Esophagus muscularis mucosa (tissue), 4 donors: Measurements from ENCODE around the gene SPATA20. TPM values are rescaled to one million over a fixed set of nuclear protein-coding genes. Genes with fewer than 3 reads are reported as not detected.
A peak's percentile ranks its signal among the peaks of the same experiment; 100 is the strongest.

Source experiments
- DNase-seq: peaks from one replicate; pipeline ENCODE4 v3.0.0-alpha.2; 2017; ENCODE audit errors: extremely low spot score
- H3K27ac ChIP-seq, 4 donors: fragments of 200-600 bp; sonication (generic); replicated peaks in 1 of 4; 1 replicate in 3 of 4; 2 replicates in 1 of 4; pipeline ENCODE4 v1.5.1; 2016 to 2019; ENCODE audit warnings: mild to moderate bottlenecking in 1 of 4
- H3K27me3 ChIP-seq, 4 donors: fragments of 200-600 bp; sonication (generic); one replicate each; pipeline versions ENCODE4 v1.5.1 to v1.6.0; 2016 to 2019
- H3K36me3 ChIP-seq, 4 donors: fragments of 200-600 bp; sonication (generic); one replicate each; pipeline ENCODE4 v1.5.1; 2016 to 2019
- H3K4me1 ChIP-seq, 4 donors: fragments of 200-600 bp; sonication (generic); one replicate each; pipeline ENCODE4 v1.5.1; 2016 to 2019
- H3K4me3 ChIP-seq, 4 donors: fragments of 200-600 bp; sonication (generic); 1 replicate in 2 of 4; 2 replicates in 2 of 4; pipeline ENCODE4 v1.5.1; 2016 to 2019; ENCODE audit warnings: mild to moderate bottlenecking in 4 of 4, moderate library complexity in 1 of 4
- H3K9me3 ChIP-seq, 4 donors: fragments of 200-600 bp; sonication (generic); 1 replicate in 3 of 4; 2 replicates in 1 of 4; pipeline ENCODE4 v1.5.1; 2016 to 2019
- CTCF ChIP-seq, 3 experiments: fragments of 200-600 bp in 2 of 3; fragments of 450-650 bp in 1 of 3; sonication (generic) in 2 of 3; IDR thresholded peaks; one replicate each; pipeline ENCODE4 v1.5.1; 2017 to 2019; ENCODE audit warnings: antibody characterized with exemption in 3 of 3, mild to moderate bottlenecking in 2 of 3, moderate library complexity in 1 of 3
- EP300 ChIP-seq: sonication (generic); formaldehyde crosslinking; IDR thresholded peaks from one replicate; pipeline ENCODE4 v1.6.1; 2017; ENCODE audit warnings: antibody characterized with exemption
- POLR2A ChIP-seq: fragments of 450-650 bp; IDR thresholded peaks from one replicate; pipeline ENCODE4 v1.6.1; 2017; ENCODE audit warnings: antibody characterized with exemption, moderate library complexity, mild to moderate bottlenecking, low read depth
- POLR2AphosphoS5 ChIP-seq, 2 donors: sonication (generic); formaldehyde crosslinking; IDR thresholded peaks; one replicate each; pipeline ENCODE4 v1.6.1; 2017; ENCODE audit warnings: antibody characterized with exemption in 2 of 2
- WGBS: methylation state at CpG from one replicate; pipeline ENCODE4 v1.1.5; 2018; 5-methylcytosine and 5-hydroxymethylcytosine counted together
- intact Hi-C: fragments of 100-400 bp; cut with DNase I; formaldehyde crosslinking; loops from one replicate; pipeline ENCODE4 v1.15.1; 2023
- total RNA-seq, 4 donors: library from RNA; depleted of rRNA; stranded (reverse); fragments of >200 nt; gene quantifications; one replicate each; pipeline versions ENCODE4 v1.1.0 to v1.2.1, GENCODE V29; 2016

Gene SPATA20
- total RNA-seq, 4 donors from 2014 or later, result 44.1 to 64.4 (median 54.6) TPM

GRCh38 chr17:50531428-50532025, 15.4 kb upstream of the SPATA20 start:
- WGBS, result 54% methylated on average over 6 of the region's 6 CpGs
- no peak overlapping the region for H3K4me3 ChIP-seq
- DNase-seq, result no peak
- intact Hi-C loops, result no loop called here
- peaks cover 0 to 71% (median 29%) of the 10 kb centered on the region in 4 donors for H3K27me3 ChIP-seq
- no peak for TF ChIP-seq POLR2A
- TF ChIP-seq EP300, result no peak
- TF ChIP-seq POLR2AphosphoS5 (IDR thresholded peaks at IDR 0.05), result no peak
- no peak for TF ChIP-seq CTCF (IDR thresholded peaks at IDR 0.05)
- H3K27ac ChIP-seq, result no peak overlapping the region
- no peaks in the 10 kb centered on the region for H3K9me3 ChIP-seq
- H3K4me1 ChIP-seq, result peaks cover 18 to 27% (median 21%) of the 10 kb centered on the region in 4 donors
- H3K36me3 ChIP-seq, result peaks cover 0 to 2% (median 0%) of the 10 kb centered on the region in 4 donors

- 2% methylated on average over 9 of the region's 21 CpGs for WGBS
- H3K27ac ChIP-seq, result no peak within 1 kb of the TSS
- intact Hi-C loops, result no loop called here
These were observed 14.4 kb upstream of the SPATA20 start, which contains the start of gene EPN3 for GRCh38 chr17:50532452-50533024. Gene EPN3, plus strand, starts transcription at chr17:50532735. Its CDS starts 3,822 bp downstream, at chr17:50536557.

GRCh38 chr17:50533185-50533584, 13.8 kb upstream of the SPATA20 start:
- Histone ChIP-seq H3K36me3 (peaks cover 0 to 7% (median 0%) of the 10 kb centered on the region in 4 donors), H3K27me3 (peaks cover 0 to 69% (median 29%) of the 10 kb centered on the region in 4 donors), H3K9me3 (no peaks in the 10 kb centered on the region), H3K27ac (no peak overlapping the region), H3K4me3 (peak overlapping the region in 1 of 4 donors; percentile 22), H3K4me1 (peaks cover 18 to 27% (median 21%) of the 10 kb centered on the region in 4 donors)
- 36% methylated on average over 4 of the region's 5 CpGs for WGBS
- no peak for DNase-seq
- no peak for TF ChIP-seq EP300
- no peak for TF ChIP-seq POLR2AphosphoS5 (IDR thresholded peaks at IDR 0.05)
- TF ChIP-seq POLR2A, result no peak
- no peak for TF ChIP-seq CTCF (IDR thresholded peaks at IDR 0.05)
- intact Hi-C loops, result no loop called here

More at GRCh38 chr17:50532452-50533024, 14.4 kb upstream of the SPATA20 start, which contains the start of gene EPN3:
- H3K36me3 ChIP-seq, result peaks cover 0 to 4% (median 0%) of the 10 kb centered on the region in 4 donors
- H3K4me3 ChIP-seq, result peak within 1 kb of the TSS in 2 of 4 donors; percentile 9 to 22
- H3K9me3 ChIP-seq, result no peaks in the 10 kb centered on the region
- no peak for TF ChIP-seq EP300
- no peak for TF ChIP-seq POLR2AphosphoS5 (IDR thresholded peaks at IDR 0.05)
- no peak for TF ChIP-seq POLR2A
- no peak for TF ChIP-seq CTCF (IDR thresholded peaks at IDR 0.05)
- H3K27me3 ChIP-seq, result peaks cover 0 to 71% (median 29%) of the 10 kb centered on the region in 4 donors
- peaks cover 18 to 27% (median 21%) of the 10 kb centered on the region in 4 donors for H3K4me1 ChIP-seq
- DNase-seq, result no peak

GRCh38 chr17:50533720-50534148, 13.2 kb upstream of the SPATA20 start:
- intact Hi-C loops, result no loop called here
- H3K4me3 ChIP-seq, result peak overlapping the region in 1 of 4 donors; percentile 9
- peaks cover 0 to 64% (median 29%) of the 10 kb centered on the region in 4 donors for H3K27me3 ChIP-seq
- H3K4me1 ChIP-seq, result peaks cover 18 to 27% (median 21%) of the 10 kb centered on the region in 4 donors
- no peak overlapping the region for H3K27ac ChIP-seq
- TF ChIP-seq POLR2A (no peak), EP300 (no peak), CTCF (IDR thresholded peaks at IDR 0.05) (no peak), POLR2AphosphoS5 (IDR thresholded peaks at IDR 0.05) (no peak)
- H3K36me3 ChIP-seq, result peaks cover 0 to 13% (median 0%) of the 10 kb centered on the region in 4 donors
- WGBS, result 6% methylated on average over 17 of the region's 17 CpGs
- no peaks in the 10 kb centered on the region for H3K9me3 ChIP-seq
- no peak for DNase-seq
